K562 (cell line): ENCODE results near the gene IPP. TPM values are rescaled to one million over a fixed set of nuclear protein-coding genes. Genes with fewer than 3 reads are reported as not detected.

ENCODE experiments used
- DMBX1 ChIP-seq: fragments of 250-450 bp; sonication (Bioruptor Pico); IDR thresholded peaks from 2 replicates; pipeline ENCODE4 v1.8.0; 2022; ENCODE audit warnings: inconsistent platforms, mild to moderate bottlenecking, moderate library complexity, borderline replicate concordance
- GABPB1 ChIP-seq: sonication (generic); formaldehyde crosslinking; IDR thresholded peaks from 2 replicates; pipeline ENCODE4 v1.8.0; 2022; ENCODE audit warnings: mild to moderate bottlenecking, missing genetic modification reagents
- MIER1 ChIP-seq: fragments of 450-650 bp; IDR thresholded peaks from 2 replicates; pipeline ENCODE4 v1.6.1; 2016; ENCODE audit warnings: antibody characterized with exemption, mild to moderate bottlenecking, low read depth
- NR2C2 ChIP-seq, 2 experiments: fragments of 200-800 bp in 1 of 2; sonication (Bioruptor generic) in 1 of 2; sonication (generic) in 1 of 2; formaldehyde crosslinking in 1 of 2; IDR thresholded peaks; 2 replicates each; pipeline versions ENCODE4 v1.6.1 to v1.8.0; 2016 to 2022; ENCODE audit warnings: mild to moderate bottlenecking in 1 of 2, missing compliant biosample characterization in 1 of 2, missing genetic modification characterization in 1 of 2, missing genetic modification reagents in 1 of 2
- PTRF ChIP-seq: fragments of 450-650 bp; IDR thresholded peaks from 2 replicates; pipeline ENCODE4 v1.6.1; 2016; ENCODE audit warnings: mild to moderate bottlenecking, missing genetic modification characterization, missing compliant biosample characterization
- ZNF134 ChIP-seq: fragments of 250-450 bp; sonication (Bioruptor Pico); conservative IDR thresholded peaks from 2 replicates; pipeline ENCODE4 v1.4.0; 2020
- ZNF239 ChIP-seq: fragments of 250-450 bp; sonication (Bioruptor Pico); IDR thresholded peaks from 2 replicates; pipeline ENCODE4 v1.4.0; 2020; ENCODE audit warnings: mild to moderate bottlenecking
- ZNF444 ChIP-seq: fragments of 250-450 bp; sonication (Bioruptor Pico); IDR thresholded peaks from 2 replicates; pipeline ENCODE4 v1.4.0; 2020; ENCODE audit warnings: mild to moderate bottlenecking, moderate library complexity
- ZNF766 ChIP-seq: fragments of 200-800 bp; sonication (Bioruptor generic); conservative IDR thresholded peaks from 2 replicates; pipeline ENCODE4 v1.6.1; 2016; ENCODE audit warnings: missing genetic modification characterization, missing compliant biosample characterization
- polyA plus RNA-seq, 8 experiments: library from polyadenylated mRNA; depleted of rRNA in 4 of 8; stranded (reverse) in 5 of 8; unstranded in 3 of 8; fragments of >200 nt; fragmentation: Nextera tagmentation in 2 of 8; fragmentation: Illumina TruSeq in 1 of 8; extraction: Ambion mirVana in 2 of 8; extraction: Trizol in 1 of 8; gene quantifications; 2 replicates each; pipeline versions ENCODE4 v1.2.1 to v1.2.3, GENCODE V29; 2011 to 2014; ENCODE audit warnings: inconsistent platforms in 1 of 8, missing spikeins in 1 of 8
- total RNA-seq, 7 experiments: library from RNA; depleted of rRNA in 6 of 7; stranded (reverse); fragments of >200 nt in 6 of 7; fragmentation: Illumina TruSeq in 2 of 7; extraction: Trizol in 2 of 7; gene quantifications; 2 replicates each; pipeline versions ENCODE4 v1.2.1 to v1.2.3, GENCODE V29; 2011 to 2021; ENCODE audit warnings: low replicate concordance in 1 of 7
- TF ChIP-seq, protein P1 (sequence below): fragments of 150-350 bp; conservative IDR thresholded peaks from 2 replicates; pipeline ENCODE4 v1.6.1; 2014; ENCODE audit warnings: low read length
- TF ChIP-seq, protein P2 (sequence below): sonication (generic); formaldehyde crosslinking; IDR thresholded peaks from 2 replicates; pipeline ENCODE4 v1.8.0; 2022; ENCODE audit warnings: missing genetic modification reagents, mild to moderate bottlenecking, borderline replicate concordance
- TF ChIP-seq, protein P3 (sequence below): fragments of 450-650 bp; IDR thresholded peaks from 2 replicates; pipeline ENCODE4 v1.7.0; 2016; ENCODE audit warnings: borderline replicate concordance
- TF ChIP-seq, protein P4 (sequence below): fragments of 250-450 bp; sonication (Bioruptor Pico); IDR thresholded peaks from 2 replicates; pipeline ENCODE4 v1.8.0; 2022; ENCODE audit warnings: moderate library complexity, mild to moderate bottlenecking, inconsistent platforms
- TF ChIP-seq, protein P5 (sequence below): sonication (generic); formaldehyde crosslinking; IDR thresholded peaks from 2 replicates; pipeline ENCODE4 v1.8.1; 2022; ENCODE audit warnings: missing genetic modification reagents
- TF ChIP-seq, protein P6 (sequence below), 2 experiments: fragments of 150-350 bp in 1 of 2; IDR thresholded peaks; 2 replicates each; pipeline ENCODE4 v1.6.1; 2012 to 2016; ENCODE audit warnings: low read depth in 2 of 2, low read length in 2 of 2, mild to moderate bottlenecking in 1 of 2, moderate library complexity in 1 of 2

The IPP gene
- total and polyA plus RNA-seq, 9 of the 15 experiments (the other 6 are each of a cell fraction or from before 2014, with no cell fraction given), result 6.9 to 15.1 (median 9.7) TPM

DNA sequence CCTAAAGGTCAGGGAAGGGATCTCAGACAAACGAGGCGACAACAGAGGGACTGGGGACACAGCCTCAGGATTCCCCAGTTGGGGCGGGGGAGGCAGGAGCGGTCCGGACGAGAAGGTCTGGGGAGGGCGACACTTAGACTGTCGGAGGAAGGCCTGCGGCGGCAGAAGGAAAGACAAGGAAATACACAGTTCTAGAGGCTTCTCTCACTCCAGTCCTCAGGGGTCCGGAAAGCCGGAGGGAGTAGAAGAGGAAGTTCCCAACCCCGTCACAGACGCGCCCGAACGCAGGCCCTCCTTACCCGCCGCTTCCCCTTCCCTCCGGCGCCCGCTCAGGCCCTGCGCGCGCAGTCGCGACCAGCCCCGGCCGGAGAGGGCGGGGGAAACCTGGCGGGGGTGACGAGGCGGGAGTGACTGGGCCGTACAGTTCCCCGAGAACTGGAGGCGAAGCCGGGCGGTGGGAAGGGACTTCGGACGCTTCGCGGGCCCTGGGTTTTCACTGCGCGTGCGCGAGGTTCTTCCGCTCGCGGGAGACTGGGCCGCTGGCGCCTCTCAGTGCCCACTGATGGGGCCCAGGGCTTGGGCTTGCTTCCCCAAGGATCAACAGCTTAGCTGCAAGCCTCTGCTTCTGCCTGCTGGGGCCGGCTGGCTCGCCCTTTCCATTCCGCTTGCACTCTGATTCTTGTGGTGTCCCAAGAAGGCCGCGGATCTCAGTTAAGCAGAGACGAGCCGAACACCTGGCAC is at the start of gene IPP (continued):
- TF ChIP-seq, protein P1, sequence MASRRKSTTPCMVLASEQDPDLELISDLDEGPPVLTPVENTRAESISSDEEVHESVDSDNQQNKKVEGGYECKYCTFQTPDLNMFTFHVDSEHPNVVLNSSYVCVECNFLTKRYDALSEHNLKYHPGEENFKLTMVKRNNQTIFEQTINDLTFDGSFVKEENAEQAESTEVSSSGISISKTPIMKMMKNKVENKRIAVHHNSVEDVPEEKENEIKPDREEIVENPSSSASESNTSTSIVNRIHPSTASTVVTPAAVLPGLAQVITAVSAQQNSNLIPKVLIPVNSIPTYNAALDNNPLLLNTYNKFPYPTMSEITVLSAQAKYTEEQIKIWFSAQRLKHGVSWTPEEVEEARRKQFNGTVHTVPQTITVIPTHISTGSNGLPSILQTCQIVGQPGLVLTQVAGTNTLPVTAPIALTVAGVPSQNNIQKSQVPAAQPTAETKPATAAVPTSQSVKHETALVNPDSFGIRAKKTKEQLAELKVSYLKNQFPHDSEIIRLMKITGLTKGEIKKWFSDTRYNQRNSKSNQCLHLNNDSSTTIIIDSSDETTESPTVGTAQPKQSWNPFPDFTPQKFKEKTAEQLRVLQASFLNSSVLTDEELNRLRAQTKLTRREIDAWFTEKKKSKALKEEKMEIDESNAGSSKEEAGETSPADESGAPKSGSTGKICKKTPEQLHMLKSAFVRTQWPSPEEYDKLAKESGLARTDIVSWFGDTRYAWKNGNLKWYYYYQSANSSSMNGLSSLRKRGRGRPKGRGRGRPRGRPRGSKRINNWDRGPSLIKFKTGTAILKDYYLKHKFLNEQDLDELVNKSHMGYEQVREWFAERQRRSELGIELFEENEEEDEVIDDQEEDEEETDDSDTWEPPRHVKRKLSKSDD, result no peak
- TF ChIP-seq DMBX1, result no peak; the same call in 1 of the 2 replicates
- TF ChIP-seq GABPB1, result peak; percentile 80
- no peak for TF ChIP-seq ZNF444 (CRISPR knock-in tag)
- no peak; the same call in none of the 2 replicates for TF ChIP-seq ZNF766 (CRISPR knock-in tag)
- TF ChIP-seq, protein P2, sequence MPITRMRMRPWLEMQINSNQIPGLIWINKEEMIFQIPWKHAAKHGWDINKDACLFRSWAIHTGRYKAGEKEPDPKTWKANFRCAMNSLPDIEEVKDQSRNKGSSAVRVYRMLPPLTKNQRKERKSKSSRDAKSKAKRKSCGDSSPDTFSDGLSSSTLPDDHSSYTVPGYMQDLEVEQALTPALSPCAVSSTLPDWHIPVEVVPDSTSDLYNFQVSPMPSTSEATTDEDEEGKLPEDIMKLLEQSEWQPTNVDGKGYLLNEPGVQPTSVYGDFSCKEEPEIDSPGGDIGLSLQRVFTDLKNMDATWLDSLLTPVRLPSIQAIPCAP, result no peak
- TF ChIP-seq PTRF (tag), result no peak
- no peak for TF ChIP-seq ZNF134 (CRISPR knock-in tag)
- TF ChIP-seq, protein P3, sequence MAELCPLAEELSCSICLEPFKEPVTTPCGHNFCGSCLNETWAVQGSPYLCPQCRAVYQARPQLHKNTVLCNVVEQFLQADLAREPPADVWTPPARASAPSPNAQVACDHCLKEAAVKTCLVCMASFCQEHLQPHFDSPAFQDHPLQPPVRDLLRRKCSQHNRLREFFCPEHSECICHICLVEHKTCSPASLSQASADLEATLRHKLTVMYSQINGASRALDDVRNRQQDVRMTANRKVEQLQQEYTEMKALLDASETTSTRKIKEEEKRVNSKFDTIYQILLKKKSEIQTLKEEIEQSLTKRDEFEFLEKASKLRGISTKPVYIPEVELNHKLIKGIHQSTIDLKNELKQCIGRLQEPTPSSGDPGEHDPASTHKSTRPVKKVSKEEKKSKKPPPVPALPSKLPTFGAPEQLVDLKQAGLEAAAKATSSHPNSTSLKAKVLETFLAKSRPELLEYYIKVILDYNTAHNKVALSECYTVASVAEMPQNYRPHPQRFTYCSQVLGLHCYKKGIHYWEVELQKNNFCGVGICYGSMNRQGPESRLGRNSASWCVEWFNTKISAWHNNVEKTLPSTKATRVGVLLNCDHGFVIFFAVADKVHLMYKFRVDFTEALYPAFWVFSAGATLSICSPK, result no peak
- TF ChIP-seq, protein P4, sequence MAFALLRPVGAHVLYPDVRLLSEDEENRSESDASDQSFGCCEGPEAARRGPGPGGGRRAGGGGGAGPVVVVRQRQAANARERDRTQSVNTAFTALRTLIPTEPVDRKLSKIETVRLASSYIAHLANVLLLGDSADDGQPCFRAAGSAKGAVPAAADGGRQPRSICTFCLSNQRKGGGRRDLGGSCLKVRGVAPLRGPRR (CRISPR knock-in tag), result no peak
- TF ChIP-seq MIER1, result no peak; the same call in 1 of the 2 replicates
- TF ChIP-seq, protein P5, sequence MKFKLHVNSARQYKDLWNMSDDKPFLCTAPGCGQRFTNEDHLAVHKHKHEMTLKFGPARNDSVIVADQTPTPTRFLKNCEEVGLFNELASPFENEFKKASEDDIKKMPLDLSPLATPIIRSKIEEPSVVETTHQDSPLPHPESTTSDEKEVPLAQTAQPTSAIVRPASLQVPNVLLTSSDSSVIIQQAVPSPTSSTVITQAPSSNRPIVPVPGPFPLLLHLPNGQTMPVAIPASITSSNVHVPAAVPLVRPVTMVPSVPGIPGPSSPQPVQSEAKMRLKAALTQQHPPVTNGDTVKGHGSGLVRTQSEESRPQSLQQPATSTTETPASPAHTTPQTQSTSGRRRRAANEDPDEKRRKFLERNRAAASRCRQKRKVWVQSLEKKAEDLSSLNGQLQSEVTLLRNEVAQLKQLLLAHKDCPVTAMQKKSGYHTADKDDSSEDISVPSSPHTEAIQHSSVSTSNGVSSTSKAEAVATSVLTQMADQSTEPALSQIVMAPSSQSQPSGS, result no peak
- no peak; the same call in 1 of the 2 replicates for TF ChIP-seq ZNF239
- no peak for TF ChIP-seq NR2C2 (CRISPR knock-in tag; IDR thresholded peaks at IDR 0.05)
- peak; percentile 70 for TF ChIP-seq NR2C2 (tag; IDR thresholded peaks at IDR 0.05)
- TF ChIP-seq, protein P6, sequence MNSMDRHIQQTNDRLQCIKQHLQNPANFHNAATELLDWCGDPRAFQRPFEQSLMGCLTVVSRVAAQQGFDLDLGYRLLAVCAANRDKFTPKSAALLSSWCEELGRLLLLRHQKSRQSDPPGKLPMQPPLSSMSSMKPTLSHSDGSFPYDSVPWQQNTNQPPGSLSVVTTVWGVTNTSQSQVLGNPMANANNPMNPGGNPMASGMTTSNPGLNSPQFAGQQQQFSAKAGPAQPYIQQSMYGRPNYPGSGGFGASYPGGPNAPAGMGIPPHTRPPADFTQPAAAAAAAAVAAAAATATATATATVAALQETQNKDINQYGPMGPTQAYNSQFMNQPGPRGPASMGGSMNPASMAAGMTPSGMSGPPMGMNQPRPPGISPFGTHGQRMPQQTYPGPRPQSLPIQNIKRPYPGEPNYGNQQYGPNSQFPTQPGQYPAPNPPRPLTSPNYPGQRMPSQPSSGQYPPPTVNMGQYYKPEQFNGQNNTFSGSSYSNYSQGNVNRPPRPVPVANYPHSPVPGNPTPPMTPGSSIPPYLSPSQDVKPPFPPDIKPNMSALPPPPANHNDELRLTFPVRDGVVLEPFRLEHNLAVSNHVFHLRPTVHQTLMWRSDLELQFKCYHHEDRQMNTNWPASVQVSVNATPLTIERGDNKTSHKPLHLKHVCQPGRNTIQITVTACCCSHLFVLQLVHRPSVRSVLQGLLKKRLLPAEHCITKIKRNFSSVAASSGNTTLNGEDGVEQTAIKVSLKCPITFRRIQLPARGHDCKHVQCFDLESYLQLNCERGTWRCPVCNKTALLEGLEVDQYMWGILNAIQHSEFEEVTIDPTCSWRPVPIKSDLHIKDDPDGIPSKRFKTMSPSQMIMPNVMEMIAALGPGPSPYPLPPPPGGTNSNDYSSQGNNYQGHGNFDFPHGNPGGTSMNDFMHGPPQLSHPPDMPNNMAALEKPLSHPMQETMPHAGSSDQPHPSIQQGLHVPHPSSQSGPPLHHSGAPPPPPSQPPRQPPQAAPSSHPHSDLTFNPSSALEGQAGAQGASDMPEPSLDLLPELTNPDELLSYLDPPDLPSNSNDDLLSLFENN (IDR thresholded peaks at IDR 0.05; ENCODE audit: low read depth in 2 of 2, low read length in 2 of 2), result no peak
